OCI-LY3 (cell line): ENCODE data around the gene ZNF311.
"Not testable (repeated sequence)": the region's sequence is repeated elsewhere in the genome, so short reads cannot be mapped to it uniquely, and the experiment has no call there.

Experiments
- H2AFZ ChIP-seq: fragments of 200-600, 300-600 bp; shearing (Covaris generic); 2 replicates; pipeline ENCODE4 v1.6.0; 2014; ENCODE audit warnings: antibody characterized with exemption, low read depth, low read length
- H3K27ac ChIP-seq: fragments of 200-600, 300-600 bp; sonication (generic); 2 replicates; pipeline ENCODE4 v1.5.1; 2014; ENCODE audit warnings: mild to moderate bottlenecking, low read length, moderate library complexity, mixed read lengths
- H3K27me3 ChIP-seq: fragments of 200-600, 300-600 bp; sonication (generic); 2 replicates; pipeline ENCODE4 v1.6.1; 2014; ENCODE audit warnings: low read depth, low read length, mixed read lengths
- H3K36me3 ChIP-seq: fragments of 200-600, 300-600 bp; sonication (generic); replicated peaks from 2 replicates; pipeline ENCODE3; 2014; ENCODE audit warnings: low read depth, low read length, mixed read lengths
- H3K4me1 ChIP-seq: fragments of 300-600, 200-600 bp; sonication (generic); 2 replicates; pipeline ENCODE4 v1.6.1; 2014; ENCODE audit warnings: low read length, mixed read lengths
- H3K4me2 ChIP-seq: fragments of 200-600, 300-600 bp; sonication (generic); 2 replicates; pipeline ENCODE4 v1.6.1; 2014; ENCODE audit warnings: low read length, mixed read lengths
- H3K4me3 ChIP-seq: fragments of 300-600, 200-600 bp; sonication (generic); 2 replicates; pipeline ENCODE4 v1.5.1; 2014; ENCODE audit warnings: antibody characterized with exemption, mild to moderate bottlenecking, low read length, moderate library complexity
- H3K79me2 ChIP-seq: fragments of 300-600, 200-600 bp; shearing (Covaris generic); 2 replicates; pipeline ENCODE4 v1.6.1; 2014; ENCODE audit warnings: mild to moderate bottlenecking, low read length, mixed read lengths
- H3K9ac ChIP-seq: fragments of 300-600, 200-600 bp; shearing (Covaris generic); 2 replicates; pipeline ENCODE4 v1.6.0; 2014; ENCODE audit warnings: mild to moderate bottlenecking, low read length, moderate library complexity
- H3K9me3 ChIP-seq: fragments of 200-600, 300-600 bp; shearing (Covaris generic); 2 replicates; pipeline ENCODE4 v1.6.1; 2014; ENCODE audit warnings: low read length, mixed read lengths; ENCODE audit not compliant: insufficient read depth
- H4K20me1 ChIP-seq: fragments of 200-600, 300-600 bp; sonication (generic); 2 replicates; pipeline ENCODE4 v1.6.1; 2016; ENCODE audit warnings: low read length, mixed read lengths; ENCODE audit not compliant: insufficient read depth
- EZH2phosphoT487 ChIP-seq: fragments of 200-600 bp; shearing (Covaris generic); IDR thresholded peaks from 2 replicates; pipeline ENCODE4 v1.6.1; 2018; ENCODE audit warnings: antibody characterized with exemption, mixed run types, low read depth
- TF ChIP-seq, protein P1 (sequence below): fragments of 200-600, 300-600 bp; sonication (generic); IDR thresholded peaks from 2 replicates; pipeline ENCODE4 v1.5.1; 2014; ENCODE audit warnings: antibody characterized with exemption, low read length, low read depth

Gene ZNF311

DNA sequence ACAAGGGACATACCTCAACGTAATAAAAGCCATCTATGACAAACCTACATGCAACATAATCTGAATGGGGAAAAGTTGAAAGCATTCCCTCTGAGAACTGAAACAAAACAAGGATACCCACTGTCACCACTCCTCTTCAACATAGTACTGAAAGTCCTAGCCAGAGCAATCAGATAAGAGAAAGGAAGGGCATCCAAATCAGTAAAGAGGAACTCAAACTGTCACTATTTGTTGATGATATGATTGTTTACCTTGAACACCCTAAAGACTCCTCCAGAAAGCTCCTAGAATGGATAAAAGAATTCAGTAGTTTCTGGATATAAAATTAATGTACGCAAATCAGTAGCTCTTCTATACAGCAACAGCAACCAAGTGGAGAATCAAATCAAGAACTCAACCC is 39.4 kb downstream of the ZNF311 start:
- no peaks in the 10 kb centered on the region for H3K4me1 ChIP-seq
- no peaks in the 10 kb centered on the region for H3K79me2 ChIP-seq
- H4K20me1 ChIP-seq = no peaks in the 10 kb centered on the region
- no peaks in the 10 kb centered on the region for H3K27me3 ChIP-seq
- no peak for TF ChIP-seq EZH2phosphoT487
- TF ChIP-seq, protein P1, sequence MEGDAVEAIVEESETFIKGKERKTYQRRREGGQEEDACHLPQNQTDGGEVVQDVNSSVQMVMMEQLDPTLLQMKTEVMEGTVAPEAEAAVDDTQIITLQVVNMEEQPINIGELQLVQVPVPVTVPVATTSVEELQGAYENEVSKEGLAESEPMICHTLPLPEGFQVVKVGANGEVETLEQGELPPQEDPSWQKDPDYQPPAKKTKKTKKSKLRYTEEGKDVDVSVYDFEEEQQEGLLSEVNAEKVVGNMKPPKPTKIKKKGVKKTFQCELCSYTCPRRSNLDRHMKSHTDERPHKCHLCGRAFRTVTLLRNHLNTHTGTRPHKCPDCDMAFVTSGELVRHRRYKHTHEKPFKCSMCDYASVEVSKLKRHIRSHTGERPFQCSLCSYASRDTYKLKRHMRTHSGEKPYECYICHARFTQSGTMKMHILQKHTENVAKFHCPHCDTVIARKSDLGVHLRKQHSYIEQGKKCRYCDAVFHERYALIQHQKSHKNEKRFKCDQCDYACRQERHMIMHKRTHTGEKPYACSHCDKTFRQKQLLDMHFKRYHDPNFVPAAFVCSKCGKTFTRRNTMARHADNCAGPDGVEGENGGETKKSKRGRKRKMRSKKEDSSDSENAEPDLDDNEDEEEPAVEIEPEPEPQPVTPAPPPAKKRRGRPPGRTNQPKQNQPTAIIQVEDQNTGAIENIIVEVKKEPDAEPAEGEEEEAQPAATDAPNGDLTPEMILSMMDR = no peak
- no peaks in the 10 kb centered on the region for H3K9me3 ChIP-seq
- no peak overlapping the region for H2AFZ ChIP-seq
- H3K27ac ChIP-seq = no peak overlapping the region
- H3K36me3 ChIP-seq = no peaks in the 10 kb centered on the region
- H3K4me3 ChIP-seq = no peak overlapping the region
- H3K4me2 ChIP-seq = no peak overlapping the region
- H3K9ac ChIP-seq = no peak overlapping the region

DNA sequence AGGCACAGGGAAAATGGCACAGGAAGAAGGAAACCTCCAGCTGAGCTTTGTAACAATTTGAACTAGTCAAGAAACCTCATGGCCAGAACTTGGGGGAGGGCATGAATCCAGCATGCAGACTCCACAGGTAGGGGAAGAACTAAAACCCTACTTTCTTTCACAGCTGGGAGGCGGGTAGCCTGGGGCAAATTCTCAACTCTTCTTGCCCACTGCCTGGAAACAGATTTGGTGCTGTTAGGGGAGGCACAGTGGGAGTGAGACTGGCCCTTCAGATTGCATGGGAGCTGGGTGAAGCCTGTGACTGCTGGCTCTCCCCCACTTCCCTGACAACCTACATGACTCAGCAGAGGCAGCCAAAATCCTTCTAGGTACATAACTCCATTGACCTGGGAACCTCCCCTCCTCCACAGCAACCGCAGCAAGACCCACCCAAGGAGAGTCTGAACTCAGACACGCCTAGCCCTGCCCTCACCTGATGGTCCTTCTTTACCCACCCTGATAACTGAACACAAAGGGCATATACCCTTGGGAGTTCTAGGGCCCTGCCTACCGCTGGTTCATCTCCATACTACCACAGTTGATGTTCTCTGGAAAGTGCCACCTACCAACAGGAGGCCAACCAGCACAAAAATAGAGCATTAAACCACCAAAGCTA is 44.1 kb downstream of the ZNF311 start:
- Histone ChIP-seq H3K36me3 (no peaks in the 10 kb centered on the region), H2AFZ (no peak overlapping the region), H3K4me2 (no peak overlapping the region), H3K9ac (no peak overlapping the region), H3K27me3 (no peaks in the 10 kb centered on the region), H3K79me2 (no peaks in the 10 kb centered on the region), H3K9me3 (no peaks in the 10 kb centered on the region), H4K20me1 (no peaks in the 10 kb centered on the region), H3K4me3 (no peak overlapping the region), H3K4me1 (no peaks in the 10 kb centered on the region), H3K27ac (no peak overlapping the region)
- no peak for TF ChIP-seq EZH2phosphoT487
- TF ChIP-seq, protein P1 = no peak

DNA sequence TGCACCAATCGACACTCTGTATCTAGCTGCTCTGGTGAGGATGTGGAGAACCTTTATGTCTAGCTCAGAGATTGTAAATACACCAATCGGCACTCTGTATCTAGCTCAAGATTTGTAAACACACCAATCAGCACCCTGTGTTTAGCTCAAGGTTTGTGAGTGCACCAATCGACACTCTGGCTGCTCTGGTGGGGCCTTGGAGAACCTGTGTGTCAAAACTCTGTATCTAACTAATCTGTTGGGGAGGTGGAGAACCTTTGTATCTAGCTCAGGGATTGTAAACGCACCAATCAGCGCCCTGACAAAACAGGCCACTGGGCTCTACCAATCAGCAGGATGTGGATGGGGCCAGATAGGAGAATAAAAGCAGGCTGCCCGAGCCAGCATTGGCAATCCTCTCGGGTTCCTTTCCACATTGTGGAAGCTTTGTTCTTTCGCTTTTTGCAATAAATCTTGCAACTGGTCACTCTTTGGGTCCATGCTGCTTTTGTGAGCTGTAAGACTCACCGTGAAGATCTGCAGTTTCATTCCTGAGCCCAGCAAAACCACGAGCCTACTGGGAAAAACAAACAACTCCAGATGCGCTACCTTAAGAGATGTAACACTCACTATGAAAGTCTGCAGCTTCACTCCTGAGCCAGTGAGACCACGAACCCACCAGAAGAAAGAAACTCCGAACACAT is 46.4 kb downstream of the ZNF311 start:
- not testable (repeated sequence) for H3K79me2 ChIP-seq, H3K36me3 ChIP-seq, H3K27ac ChIP-seq, H2AFZ ChIP-seq, H4K20me1 ChIP-seq, H3K27me3 ChIP-seq, H3K4me3 ChIP-seq, H3K9ac ChIP-seq, H3K9me3 ChIP-seq, H3K4me2 ChIP-seq, H3K4me1 ChIP-seq

DNA sequence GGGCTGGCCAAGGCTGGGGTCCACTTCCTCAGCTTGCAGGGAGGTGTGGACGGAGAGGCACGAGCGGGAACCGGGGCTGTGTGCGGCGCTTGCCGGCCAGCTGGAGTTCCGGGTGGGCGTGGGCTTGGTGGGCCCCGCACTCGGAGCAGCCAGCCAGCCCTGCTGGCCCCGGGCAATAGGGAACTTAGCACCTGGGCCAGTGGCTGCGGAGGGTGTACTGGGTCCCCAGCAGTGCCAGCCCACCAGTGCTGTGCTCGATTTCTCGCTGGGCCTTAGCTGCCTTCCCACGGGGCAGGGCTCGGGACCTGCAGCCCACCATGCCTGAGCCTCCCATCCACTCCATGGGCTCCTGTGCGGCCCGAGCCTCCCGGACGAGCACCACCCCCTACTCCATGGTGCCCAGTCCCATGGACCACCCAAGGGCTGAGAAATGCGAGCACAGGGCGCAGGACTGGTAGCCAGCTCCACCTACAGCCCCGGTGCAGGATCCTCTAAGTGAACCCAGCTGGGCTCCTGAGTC is 47.3 kb downstream of the ZNF311 start:
- H3K4me3 ChIP-seq, H3K27ac ChIP-seq, H4K20me1 ChIP-seq, H3K27me3 ChIP-seq, H3K36me3 ChIP-seq, H3K79me2 ChIP-seq, H3K4me2 ChIP-seq, H3K9me3 ChIP-seq, H3K4me1 ChIP-seq, H3K9ac ChIP-seq, H2AFZ ChIP-seq: not testable (repeated sequence)

DNA sequence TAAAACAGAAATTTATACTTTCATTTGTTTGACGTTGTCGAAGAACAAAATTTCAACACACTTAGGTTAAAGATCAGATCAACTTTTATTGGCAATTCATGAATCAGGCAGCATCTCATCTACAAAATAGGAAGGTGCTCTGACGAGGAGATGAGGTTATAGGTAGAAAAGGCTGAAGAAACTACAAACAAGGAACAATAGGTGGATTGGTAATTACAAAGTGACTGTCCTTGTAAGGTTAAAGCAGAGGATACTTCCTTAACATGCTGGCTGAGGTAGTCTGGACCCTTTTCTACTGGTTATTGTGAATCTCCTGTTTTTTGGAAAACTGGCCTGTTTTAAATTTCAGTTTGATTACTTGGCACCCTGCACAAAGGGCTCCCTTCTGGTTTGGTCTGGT is 48.8 kb downstream of the ZNF311 start:
- no peak overlapping the region for H3K4me2 ChIP-seq
- H3K27me3 ChIP-seq = no peaks in the 10 kb centered on the region
- no peak overlapping the region for H3K4me3 ChIP-seq
- H2AFZ ChIP-seq = no peak overlapping the region
- no peak overlapping the region for H3K27ac ChIP-seq
- H3K4me1 ChIP-seq = peaks cover 9% of the 10 kb centered on the region
- no peaks in the 10 kb centered on the region for H3K36me3 ChIP-seq
- TF ChIP-seq, protein P1 = no peak
- TF ChIP-seq EZH2phosphoT487 = no peak
- H3K9me3 ChIP-seq = no peaks in the 10 kb centered on the region
- no peaks in the 10 kb centered on the region for H4K20me1 ChIP-seq
- H3K9ac ChIP-seq = no peak overlapping the region
- H3K79me2 ChIP-seq = no peaks in the 10 kb centered on the region
